Activated CD4-positive, CD25-positive, alpha-beta regulatory T cell treated with anti-CD3 and anti-CD28 coated beads, Interleukin-2, amount 50 U/mL, for 16 hours (primary cell): ENCODE data around the gene GAB1.

Experiments
- DNase-seq: peaks from one replicate; pipeline ENCODE4 v3.0.0-alpha.2; 2020; ENCODE audit warnings: low read depth, low spot score

The GAB1 gene

GRCh38 chr4:143386812-143387211 is 50.1 kb downstream of the GAB1 start:
- no peak for DNase-seq

- no peak for DNase-seq
These were observed 53.0 kb downstream of the GAB1 start for GRCh38 chr4:143389579-143390195.

- no peak for DNase-seq
These were observed 54.1 kb downstream of the GAB1 start for GRCh38 chr4:143390764-143391163.

GRCh38 chr4:143391261-143391660 is 54.6 kb downstream of the GAB1 start:
- DNase-seq: no peak

- no peak for DNase-seq
These were observed 55.2 kb downstream of the GAB1 start for GRCh38 chr4:143391895-143392294.

- no peak for DNase-seq
These were observed 56.5 kb downstream of the GAB1 start for GRCh38 chr4:143393195-143393594.

GRCh38 chr4:143394739-143395453 is 58.2 kb downstream of the GAB1 start:
- DNase-seq: no peak

GRCh38 chr4:143396695-143397094 is 60.0 kb downstream of the GAB1 start:
- no peak for DNase-seq

- DNase-seq: no peak
These were observed 60.7 kb downstream of the GAB1 start for GRCh38 chr4:143397335-143397734.

GRCh38 chr4:143397887-143398286 is 61.2 kb downstream of the GAB1 start:
- DNase-seq: no peak

GRCh38 chr4:143399113-143399949 is 62.7 kb downstream of the GAB1 start:
- DNase-seq: no peak

GRCh38 chr4:143400082-143400481 is 63.4 kb downstream of the GAB1 start:
- no peak for DNase-seq

GRCh38 chr4:143402776-143403552 is 66.3 kb downstream of the GAB1 start:
- no peak for DNase-seq

GRCh38 chr4:143403553-143403820 is 66.8 kb downstream of the GAB1 start:
- DNase-seq: no peak

GRCh38 chr4:143404555-143404954 is 67.9 kb downstream of the GAB1 start:
- no peak for DNase-seq

GRCh38 chr4:143405075-143405730 is 68.5 kb downstream of the GAB1 start:
- DNase-seq: no peak

- DNase-seq: no peak
These were observed 69.8 kb downstream of the GAB1 start for GRCh38 chr4:143406523-143406922.

- no peak for DNase-seq
These were observed 70.8 kb downstream of the GAB1 start for GRCh38 chr4:143407474-143407873.

GRCh38 chr4:143407888-143408287 is 71.2 kb downstream of the GAB1 start:
- no peak for DNase-seq

GRCh38 chr4:143410015-143410414 is 73.3 kb downstream of the GAB1 start:
- DNase-seq: no peak
